Thymus (tissue), 11 donors: ENCODE measurements around the gene WDR70. TPM values are rescaled to one million over a fixed set of nuclear protein-coding genes. Genes with fewer than 3 reads are reported as not detected.
"Not testable (repeated sequence)": the region's sequence is repeated elsewhere in the genome, so short reads cannot be mapped to it uniquely, and the experiment has no call there.

Experiments
- DNase-seq, 9 donors: peaks; one replicate each; pipeline ENCODE4 v3.0.0-alpha.2; 2013; ENCODE audit warnings: low spot score in 9 of 9, low read depth in 6 of 9, missing footprints in 1 of 9
- H3K27ac ChIP-seq, 2 donors: one replicate each; pipeline ENCODE4 v1.5.1; 2013; ENCODE audit warnings: control low read depth in 1 of 2, low read depth in 1 of 2, low read length in 1 of 2, mild to moderate bottlenecking in 1 of 2, moderate library complexity in 1 of 2
- H3K27me3 ChIP-seq, 2 donors: one replicate each; pipeline ENCODE4 v1.5.1; 2013; ENCODE audit warnings: low read length in 1 of 2; ENCODE audit not compliant: control insufficient read depth in 2 of 2, insufficient read depth in 1 of 2
- H3K36me3 ChIP-seq, 2 donors: one replicate each; pipeline ENCODE4 v1.5.1; 2013; ENCODE audit warnings: low read length in 1 of 2, mild to moderate bottlenecking in 1 of 2, moderate library complexity in 1 of 2; ENCODE audit not compliant: control insufficient read depth in 2 of 2, insufficient read depth in 2 of 2
- H3K4me1 ChIP-seq, 2 donors: one replicate each; pipeline ENCODE4 v1.5.1; 2013; ENCODE audit warnings: low read length in 2 of 2; ENCODE audit not compliant: control insufficient read depth in 2 of 2, insufficient read depth in 2 of 2
- H3K4me3 ChIP-seq, 2 donors: one replicate each; pipeline ENCODE4 v1.5.1; 2013; ENCODE audit warnings: low read length in 2 of 2, control low read depth in 1 of 2, mild to moderate bottlenecking in 1 of 2
- H3K9me3 ChIP-seq, 2 donors: one replicate each; pipeline ENCODE4 v1.5.1; 2013; ENCODE audit warnings: low read length in 1 of 2, mild to moderate bottlenecking in 1 of 2; ENCODE audit not compliant: control insufficient read depth in 2 of 2, insufficient read depth in 1 of 2
- WGBS: extraction: QIAGEN DNeasy Blood & Tissue Kit; methylation state at CpG from one replicate; pipeline ENCODE4 v1.1.7; 2013; 5-methylcytosine and 5-hydroxymethylcytosine counted together
- polyA plus RNA-seq: library from polyadenylated mRNA; stranded (reverse); fragments of 200-250 nt; gene quantifications from one replicate; pipeline ENCODE4 v1.2.3, GENCODE V29; 2013
- total RNA-seq: library from RNA; stranded (reverse); fragments of 120-200 nt; gene quantifications from one replicate; pipeline ENCODE4 v1.2.4, GENCODE V29; 2013
- donor health status: healthy.

The WDR70 gene
- total and polyA plus RNA-seq, 2 donors = 34.4 to 39.9 TPM

GRCh38 chr5:37582202-37582601, 203.1 kb downstream of the WDR70 start:
- H3K27ac ChIP-seq = no peak overlapping the region
- no peaks in the 10 kb centered on the region for H3K9me3 ChIP-seq
- no peaks in the 10 kb centered on the region for H3K27me3 ChIP-seq
- H3K36me3 ChIP-seq = no peaks in the 10 kb centered on the region
- H3K4me1 ChIP-seq = no peaks in the 10 kb centered on the region
- DNase-seq = no peak
- WGBS = 98% methylated on average over 2 of the region's 2 CpGs
- H3K4me3 ChIP-seq = no peak overlapping the region

- H3K36me3 ChIP-seq, H3K9me3 ChIP-seq, DNase-seq, H3K27ac ChIP-seq, H3K4me3 ChIP-seq, H3K4me1 ChIP-seq, H3K27me3 ChIP-seq: not testable (repeated sequence)
- WGBS = 95% methylated on average over 3 of the region's 3 CpGs
Measured at GRCh38 chr5:37593292-37593691, 214.2 kb downstream of the WDR70 start.

GRCh38 chr5:37594864-37595263, 215.7 kb downstream of the WDR70 start:
- not testable (repeated sequence) for DNase-seq, H3K27ac ChIP-seq
- 33% methylated on average over 2 of the region's 2 CpGs for WGBS

GRCh38 chr5:37598733-37599132, 219.6 kb downstream of the WDR70 start:
- DNase-seq = no peak
- no peak overlapping the region for H3K27ac ChIP-seq
- no peak overlapping the region for H3K4me3 ChIP-seq
- 95% methylated on average over 3 of the region's 3 CpGs for WGBS
- H3K36me3 ChIP-seq = no peaks in the 10 kb centered on the region
- no peaks in the 10 kb centered on the region for H3K27me3 ChIP-seq
- no peaks in the 10 kb centered on the region for H3K4me1 ChIP-seq
- H3K9me3 ChIP-seq = peaks cover 0 to 4% of the 10 kb centered on the region in 2 donors

More at GRCh38 chr5:37594864-37595263, 215.7 kb downstream of the WDR70 start:
- not testable (repeated sequence) for H3K27me3 ChIP-seq, H3K9me3 ChIP-seq, H3K4me3 ChIP-seq, H3K4me1 ChIP-seq, H3K36me3 ChIP-seq

GRCh38 chr5:37601163-37601562, 222.0 kb downstream of the WDR70 start:
- 97% methylated on average over 1 of the region's 1 CpG for WGBS
- DNase-seq = no peak

GRCh38 chr5:37603072-37603471, 224.0 kb downstream of the WDR70 start:
- no peak for DNase-seq
- peaks cover 0 to 4% of the 10 kb centered on the region in 2 donors for H3K9me3 ChIP-seq
- H3K27me3 ChIP-seq = no peaks in the 10 kb centered on the region
- H3K4me1 ChIP-seq = no peaks in the 10 kb centered on the region
- peaks cover 0 to 3% of the 10 kb centered on the region in 2 donors for H3K36me3 ChIP-seq
- no peak overlapping the region for H3K4me3 ChIP-seq
- H3K27ac ChIP-seq = no peak overlapping the region
- WGBS = 99% methylated on average over 1 of the region's 1 CpG

More at GRCh38 chr5:37601163-37601562, 222.0 kb downstream of the WDR70 start:
- H3K4me1 ChIP-seq = no peaks in the 10 kb centered on the region
- H3K36me3 ChIP-seq = no peaks in the 10 kb centered on the region
- H3K27me3 ChIP-seq = no peaks in the 10 kb centered on the region
- no peak overlapping the region for H3K4me3 ChIP-seq
- H3K9me3 ChIP-seq = peaks cover 0 to 4% of the 10 kb centered on the region in 2 donors
- no peak overlapping the region for H3K27ac ChIP-seq

- H3K4me3 ChIP-seq = no peak overlapping the region
- no peaks in the 10 kb centered on the region for H3K4me1 ChIP-seq
- no peaks in the 10 kb centered on the region for H3K27me3 ChIP-seq
- peaks cover 0 to 3% of the 10 kb centered on the region in 2 donors for H3K36me3 ChIP-seq
- H3K27ac ChIP-seq = no peak overlapping the region
- peaks cover 0 to 4% of the 10 kb centered on the region in 2 donors for H3K9me3 ChIP-seq
- 100% methylated on average over 1 of the region's 1 CpG for WGBS
- DNase-seq = no peak
Measured at GRCh38 chr5:37604290-37604689, 225.2 kb downstream of the WDR70 start.

- WGBS = 95% methylated on average over 1 of the region's 1 CpG
- H3K36me3 ChIP-seq = peaks cover 0 to 3% of the 10 kb centered on the region in 2 donors
Measured at GRCh38 chr5:37606148-37606547, 227.0 kb downstream of the WDR70 start.

GRCh38 chr5:37606632-37607248, 227.6 kb downstream of the WDR70 start:
- Histone ChIP-seq H3K9me3 (no peaks in the 10 kb centered on the region), H3K4me1 (no peaks in the 10 kb centered on the region), H3K4me3 (no peak overlapping the region), H3K27ac (no peak overlapping the region), H3K36me3 (peaks cover 0 to 3% of the 10 kb centered on the region in 2 donors), H3K27me3 (no peaks in the 10 kb centered on the region)
- WGBS = 97% methylated on average over 2 of the region's 2 CpGs
- no peak for DNase-seq

More at GRCh38 chr5:37606148-37606547, 227.0 kb downstream of the WDR70 start:
- H3K9me3 ChIP-seq = no peaks in the 10 kb centered on the region
- no peak overlapping the region for H3K4me3 ChIP-seq
- H3K27me3 ChIP-seq = no peaks in the 10 kb centered on the region
- H3K27ac ChIP-seq = no peak overlapping the region
- no peak for DNase-seq
- H3K4me1 ChIP-seq = no peaks in the 10 kb centered on the region
